Upper lobe of right lung (tissue), 1 donor: ENCODE measurements around the gene FMR1NB. TPM values are rescaled to one million over a fixed set of nuclear protein-coding genes. Genes with fewer than 3 reads are reported as not detected.

Experiments used
- ATAC-seq: fragments of 200-7000 bp; cut with Tn5 transposase; one replicate; pipeline ENCODE4 v1.9.1; 2020; ENCODE audit warnings: mild to moderate bottlenecking, moderate library complexity
- DNase-seq: peaks from one replicate; pipeline ENCODE4 v3.0.0-alpha.2; 2020
- H3K27ac ChIP-seq: fragments of 200-600 bp; one replicate; pipeline ENCODE4 v1.8.0; 2022
- H3K27me3 ChIP-seq: fragments of 200-600 bp; one replicate; pipeline ENCODE4 v1.8.0; 2022; ENCODE audit warnings: mild to moderate bottlenecking
- H3K36me3 ChIP-seq: fragments of 200-600 bp; one replicate; pipeline ENCODE4 v1.8.0; 2022
- H3K4me1 ChIP-seq: fragments of 200-600 bp; one replicate; pipeline ENCODE4 v1.8.0; 2022
- H3K4me3 ChIP-seq: fragments of 200-600 bp; one replicate; pipeline ENCODE4 v1.8.0; 2022; ENCODE audit warnings: mild to moderate bottlenecking
- H3K9me3 ChIP-seq: fragments of 200-600 bp; one replicate; pipeline ENCODE4 v1.8.0; 2022
- CTCF ChIP-seq: fragments of 200-600 bp; IDR thresholded peaks from one replicate; pipeline ENCODE4 v1.8.0; 2022; ENCODE audit warnings: antibody characterized with exemption
- intact Hi-C: fragments of 100-400 bp; cut with DNase I; formaldehyde crosslinking; loops from one replicate; pipeline ENCODE4 v1.11.0; 2022
- total RNA-seq: library from RNA; stranded (reverse); fragmentation: NEBNext Ultra II Directional; extraction: Animal tissue kit (Norgen Biotek cat#: 25700); gene quantifications from one replicate; pipeline ENCODE4 v1.2.1, GENCODE V29; 2021
- donor health status: DM: no; HTN: yes; CAD: no; lungs with severe emphysema.

FMR1NB gene
- total RNA-seq, 1 donor from 2014 or later = not detected

- TF ChIP-seq CTCF = no peak
- Histone ChIP-seq H3K9me3 (no peaks in the 10 kb centered on the region), H3K4me3 (no peak overlapping the region), H3K27me3 (no peaks in the 10 kb centered on the region), H3K27ac (no peak overlapping the region), H3K4me1 (no peaks in the 10 kb centered on the region), H3K36me3 (no peaks in the 10 kb centered on the region)
- DNase-seq = no peak
- intact Hi-C loops = no loop called here
- ATAC-seq = no peak
Measured at GRCh38 chrX:148043271-148043855, 62.2 kb downstream of the FMR1NB start.

GRCh38 chrX:148047200-148047599, 66.1 kb downstream of the FMR1NB start:
- Histone ChIP-seq H3K9me3 (no peaks in the 10 kb centered on the region), H3K36me3 (no peaks in the 10 kb centered on the region), H3K27ac (no peak overlapping the region), H3K4me1 (no peaks in the 10 kb centered on the region), H3K27me3 (no peaks in the 10 kb centered on the region), H3K4me3 (no peak overlapping the region)
- no peak for DNase-seq
- TF ChIP-seq CTCF = no peak
- ATAC-seq = no peak
- intact Hi-C loops = no loop called here

GRCh38 chrX:148049441-148049840, 68.3 kb downstream of the FMR1NB start:
- DNase-seq = no peak
- no peak for ATAC-seq
- Histone ChIP-seq H3K27ac (no peak overlapping the region), H3K36me3 (no peaks in the 10 kb centered on the region), H3K4me1 (no peaks in the 10 kb centered on the region), H3K27me3 (no peaks in the 10 kb centered on the region), H3K4me3 (no peak overlapping the region), H3K9me3 (no peaks in the 10 kb centered on the region)
- intact Hi-C loops = no loop called here
- TF ChIP-seq CTCF = peak; percentile 44

- no peak for TF ChIP-seq CTCF
- no peaks in the 10 kb centered on the region for H3K4me1 ChIP-seq
- intact Hi-C loops = no loop called here
- no peaks in the 10 kb centered on the region for H3K9me3 ChIP-seq
- no peaks in the 10 kb centered on the region for H3K36me3 ChIP-seq
- DNase-seq (no peak), ATAC-seq (no peak)
- no peak overlapping the region for H3K4me3 ChIP-seq
- H3K27ac ChIP-seq = no peak overlapping the region
- no peaks in the 10 kb centered on the region for H3K27me3 ChIP-seq
Measured at GRCh38 chrX:148051973-148052372, 70.8 kb downstream of the FMR1NB start.

- Histone ChIP-seq H3K27me3 (no peaks in the 10 kb centered on the region), H3K4me3 (no peak overlapping the region), H3K27ac (no peak overlapping the region), H3K36me3 (no peaks in the 10 kb centered on the region), H3K4me1 (no peaks in the 10 kb centered on the region), H3K9me3 (no peaks in the 10 kb centered on the region)
- no peak for ATAC-seq
- no peak for TF ChIP-seq CTCF
- intact Hi-C loops = no loop called here
- DNase-seq = no peak
Measured at GRCh38 chrX:148067285-148067684, 86.1 kb downstream of the FMR1NB start.
